Measurements from ENCODE around the gene NRAS.

NRAS gene

GRCh38 chr1:114737314-114737849, 20.8 kb upstream of the NRAS start:
- H3K27ac ChIP-seq = no peak overlapping the region
- no peaks in the 10 kb centered on the region for H3K27me3 ChIP-seq
- peaks cover 2% of the 10 kb centered on the region for H3K9me3 ChIP-seq
- no peak for TF ChIP-seq CTCF (IDR thresholded peaks at IDR 0.05)
- no peaks in the 10 kb centered on the region for H3K4me1 ChIP-seq (ENCODE audit: control insufficient read depth in 1 of 2, insufficient read depth in 1 of 2, low read depth in 1 of 2, low read length in 1 of 2)
- no peak overlapping the region for H3K4me3 ChIP-seq (ENCODE audit: low read depth in 1 of 2, low read length in 1 of 2)
- peaks cover 81% of the 10 kb centered on the region for H3K36me3 ChIP-seq

GRCh38 chr1:114735479-114735878, 18.9 kb upstream of the NRAS start:
- TF ChIP-seq CTCF (IDR thresholded peaks at IDR 0.05) = no peak
- Histone ChIP-seq H3K27ac (no peak overlapping the region), H3K36me3 (peaks cover 90% of the 10 kb centered on the region), H3K27me3 (no peaks in the 10 kb centered on the region), H3K4me1 (ENCODE audit: control insufficient read depth in 1 of 2, insufficient read depth in 1 of 2, low read depth in 1 of 2, low read length in 1 of 2) (no peaks in the 10 kb centered on the region), H3K4me3 (ENCODE audit: low read depth in 1 of 2, low read length in 1 of 2) (no peak overlapping the region), H3K9me3 (peaks cover 3% of the 10 kb centered on the region)

- Histone ChIP-seq H3K27ac (no peak overlapping the region), H3K36me3 (peaks cover 100% of the 10 kb centered on the region)
Observed at GRCh38 chr1:114729782-114730181, 13.2 kb upstream of the NRAS start.

GRCh38 chr1:114728553-114728952, 12.0 kb upstream of the NRAS start:
- H3K4me3 ChIP-seq (ENCODE audit: low read depth in 1 of 2, low read length in 1 of 2) = no peak overlapping the region
- no peaks in the 10 kb centered on the region for H3K27me3 ChIP-seq

More at GRCh38 chr1:114729782-114730181, 13.2 kb upstream of the NRAS start:
- no peaks in the 10 kb centered on the region for H3K4me1 ChIP-seq (ENCODE audit: control insufficient read depth in 1 of 2, insufficient read depth in 1 of 2, low read depth in 1 of 2, low read length in 1 of 2)
- TF ChIP-seq CTCF (IDR thresholded peaks at IDR 0.05) = no peak
- H3K27me3 ChIP-seq = no peaks in the 10 kb centered on the region
- H3K9me3 ChIP-seq = peaks cover 3% of the 10 kb centered on the region
- no peak overlapping the region for H3K4me3 ChIP-seq (ENCODE audit: low read depth in 1 of 2, low read length in 1 of 2)

GRCh38 chr1:114725230-114725629, 8.7 kb upstream of the NRAS start:
- Histone ChIP-seq H3K27ac (no peak overlapping the region), H3K4me3 (ENCODE audit: low read depth in 1 of 2, low read length in 1 of 2) (no peak overlapping the region), H3K36me3 (peaks cover 100% of the 10 kb centered on the region), H3K27me3 (no peaks in the 10 kb centered on the region), H3K9me3 (no peaks in the 10 kb centered on the region), H3K4me1 (ENCODE audit: control insufficient read depth in 1 of 2, insufficient read depth in 1 of 2, low read depth in 1 of 2, low read length in 1 of 2) (no peaks in the 10 kb centered on the region)
- no peak for TF ChIP-seq CTCF (IDR thresholded peaks at IDR 0.05)

More at GRCh38 chr1:114728553-114728952, 12.0 kb upstream of the NRAS start:
- TF ChIP-seq CTCF (IDR thresholded peaks at IDR 0.05) = no peak
- Histone ChIP-seq H3K36me3 (peaks cover 100% of the 10 kb centered on the region), H3K4me1 (ENCODE audit: control insufficient read depth in 1 of 2, insufficient read depth in 1 of 2, low read depth in 1 of 2, low read length in 1 of 2) (no peaks in the 10 kb centered on the region), H3K27ac (no peak overlapping the region), H3K9me3 (peaks cover 3% of the 10 kb centered on the region)

Measured in neutrophil (primary cell).